ENCODE data around the gene TMED3.
"Not testable (repeated sequence)": the region's sequence is repeated elsewhere in the genome, so short reads cannot be mapped to it uniquely, and the experiment has no call there.

The TMED3 gene

DNA sequence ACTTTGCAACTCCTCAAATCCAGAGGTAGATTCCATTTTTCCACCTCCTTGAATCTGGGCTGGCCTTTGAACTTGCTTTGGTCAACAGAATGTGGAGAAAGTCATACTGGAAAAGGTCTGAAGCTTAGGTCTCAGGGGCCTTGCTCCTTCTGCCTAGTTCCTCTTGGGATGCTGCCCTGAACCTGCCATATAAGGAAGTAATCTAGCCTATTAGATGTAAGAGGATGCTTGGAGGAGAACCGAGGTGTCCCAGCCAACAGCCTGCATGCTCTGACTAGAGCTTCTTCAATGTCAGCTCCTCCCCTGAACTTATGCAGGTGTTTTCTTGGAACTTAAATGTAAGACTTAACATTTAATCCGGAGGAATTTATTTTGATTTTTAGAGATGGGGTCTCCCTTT lies 2.0 kb upstream of the TMED3 start:
- DNase-seq (ENCODE audit: low read depth), result no peak
- TF ChIP-seq CTCF (conservative IDR thresholded peaks at IDR 0.05; ENCODE audit: low read depth, low read length), result no peak
- H3K4me3 ChIP-seq (ENCODE audit: low read depth, low read length), result no peak overlapping the region

GRCh38 chr15:79310612-79310984 lies 314 bp upstream of the TMED3 start:
- H3K4me3 ChIP-seq (ENCODE audit: low read depth, low read length), result peak overlapping the region; percentile 90
- peak; percentile 45 for DNase-seq (ENCODE audit: low read depth)
- no peak for TF ChIP-seq CTCF (conservative IDR thresholded peaks at IDR 0.05; ENCODE audit: low read depth, low read length)

- peak overlapping the region; percentile 90 for H3K4me3 ChIP-seq (ENCODE audit: low read depth, low read length)
- DNase-seq (ENCODE audit: low read depth), result no peak
- no peak for TF ChIP-seq CTCF (conservative IDR thresholded peaks at IDR 0.05; ENCODE audit: low read depth, low read length)
These were observed 1.1 kb downstream of the TMED3 start for GRCh38 chr15:79311901-79312553.

GRCh38 chr15:79314186-79314585 lies 3.3 kb downstream of the TMED3 start:
- TF ChIP-seq CTCF (conservative IDR thresholded peaks at IDR 0.05; ENCODE audit: low read depth, low read length), result no peak
- no peak for DNase-seq (ENCODE audit: low read depth)
- no peak overlapping the region for H3K4me3 ChIP-seq (ENCODE audit: low read depth, low read length)

GRCh38 chr15:79314811-79315210 lies 3.9 kb downstream of the TMED3 start:
- no peak for TF ChIP-seq CTCF (conservative IDR thresholded peaks at IDR 0.05; ENCODE audit: low read depth, low read length)
- no peak overlapping the region for H3K4me3 ChIP-seq (ENCODE audit: low read depth, low read length)
- DNase-seq (ENCODE audit: low read depth), result no peak

GRCh38 chr15:79315623-79316328 lies 4.9 kb downstream of the TMED3 start:
- DNase-seq (ENCODE audit: low read depth), result no peak
- H3K4me3 ChIP-seq (ENCODE audit: low read depth, low read length), result no peak overlapping the region
- no peak for TF ChIP-seq CTCF (conservative IDR thresholded peaks at IDR 0.05; ENCODE audit: low read depth, low read length)

GRCh38 chr15:79316864-79317263 lies 6.0 kb downstream of the TMED3 start:
- DNase-seq (ENCODE audit: low read depth), result no peak
- no peak overlapping the region for H3K4me3 ChIP-seq (ENCODE audit: low read depth, low read length)
- no peak for TF ChIP-seq CTCF (conservative IDR thresholded peaks at IDR 0.05; ENCODE audit: low read depth, low read length)

DNA sequence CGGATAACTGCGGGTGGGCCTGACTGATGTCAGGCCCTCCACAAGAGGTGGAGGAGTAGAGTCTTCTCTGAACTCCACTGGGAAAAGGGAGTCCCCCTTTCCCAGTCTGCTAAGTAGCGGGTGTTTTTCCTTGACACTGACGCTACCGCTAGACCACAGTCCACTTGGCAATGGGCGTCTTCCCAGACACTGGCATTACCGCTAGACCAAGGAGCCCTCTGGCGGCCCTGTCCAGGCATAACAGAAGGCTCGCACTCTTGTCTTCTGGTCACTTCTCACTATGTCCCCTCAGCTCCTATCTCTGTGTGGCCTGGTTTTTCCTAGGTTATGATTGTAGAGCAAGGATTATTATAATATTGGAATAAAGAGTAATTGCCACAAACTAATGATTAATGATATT lies 9.1 kb downstream of the TMED3 start:
- not testable (repeated sequence) for H3K4me3 ChIP-seq (ENCODE audit: low read depth, low read length); DNase-seq (ENCODE audit: low read depth)

All from choroid plexus epithelial cell (primary cell).